NOMO-1 treated with DMSO at 0.1 percent for 48 hours (cell line): ENCODE measurements around the gene RAB11FIP5.
A peak's percentile ranks its signal among the peaks of the same experiment; 100 is the strongest.
"Not testable (repeated sequence)": the region's sequence is repeated elsewhere in the genome, so short reads cannot be mapped to it uniquely, and the experiment has no call there.

Experiments used
- DNase-seq: peaks from one replicate; lab custom pipeline; 2025; ENCODE audit not compliant: unreplicated experiment; lab: John Stamatoyannopoulos, UW

The RAB11FIP5 gene

DNA sequence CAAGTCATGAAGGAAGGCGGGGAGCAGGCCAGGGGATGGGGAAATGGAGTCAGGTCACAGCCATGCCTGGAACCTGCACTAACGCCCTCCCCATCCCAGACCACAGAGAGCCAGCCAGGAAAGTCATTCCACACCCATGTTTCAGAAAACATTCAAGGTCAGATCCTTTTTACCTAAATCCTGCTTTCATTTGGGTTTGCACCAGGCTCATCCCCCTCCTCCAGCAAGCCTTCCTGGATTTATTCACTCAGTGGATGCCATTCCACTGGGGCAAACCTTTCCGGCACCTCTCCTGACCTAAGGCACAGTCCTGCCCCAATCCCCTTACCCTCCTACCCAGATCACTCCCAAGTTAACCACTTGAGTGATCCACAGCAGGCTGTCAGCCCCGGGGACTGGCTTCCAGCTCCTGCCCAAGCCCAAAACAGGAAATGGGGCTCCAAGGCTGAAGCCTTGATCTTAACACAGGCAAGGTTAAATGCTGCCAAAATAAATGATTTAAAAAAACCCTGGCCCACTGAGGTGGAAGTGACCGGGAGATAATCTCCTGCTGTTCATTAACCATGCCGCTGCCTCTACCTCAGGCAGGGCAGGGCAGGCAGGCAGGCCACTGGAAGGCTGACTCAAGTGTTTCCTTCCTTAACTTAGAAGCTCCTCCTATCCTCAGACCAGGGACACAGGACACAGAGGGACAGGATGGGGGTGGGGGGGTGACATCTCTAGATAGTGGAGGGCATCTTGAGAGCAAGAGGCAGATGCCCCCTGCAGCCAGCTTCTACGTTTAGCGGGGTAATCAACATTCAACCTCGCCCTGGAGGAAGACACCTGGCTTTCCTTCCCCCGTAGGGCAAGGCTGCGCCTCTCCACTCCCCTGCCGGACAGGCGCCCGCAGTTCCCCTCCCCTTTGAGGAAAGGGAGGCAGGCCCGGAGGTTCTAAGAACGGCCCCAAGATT lies 1.4 kb downstream of the RAB11FIP5 start:
- DNase-seq, result peak; percentile 9

DNA sequence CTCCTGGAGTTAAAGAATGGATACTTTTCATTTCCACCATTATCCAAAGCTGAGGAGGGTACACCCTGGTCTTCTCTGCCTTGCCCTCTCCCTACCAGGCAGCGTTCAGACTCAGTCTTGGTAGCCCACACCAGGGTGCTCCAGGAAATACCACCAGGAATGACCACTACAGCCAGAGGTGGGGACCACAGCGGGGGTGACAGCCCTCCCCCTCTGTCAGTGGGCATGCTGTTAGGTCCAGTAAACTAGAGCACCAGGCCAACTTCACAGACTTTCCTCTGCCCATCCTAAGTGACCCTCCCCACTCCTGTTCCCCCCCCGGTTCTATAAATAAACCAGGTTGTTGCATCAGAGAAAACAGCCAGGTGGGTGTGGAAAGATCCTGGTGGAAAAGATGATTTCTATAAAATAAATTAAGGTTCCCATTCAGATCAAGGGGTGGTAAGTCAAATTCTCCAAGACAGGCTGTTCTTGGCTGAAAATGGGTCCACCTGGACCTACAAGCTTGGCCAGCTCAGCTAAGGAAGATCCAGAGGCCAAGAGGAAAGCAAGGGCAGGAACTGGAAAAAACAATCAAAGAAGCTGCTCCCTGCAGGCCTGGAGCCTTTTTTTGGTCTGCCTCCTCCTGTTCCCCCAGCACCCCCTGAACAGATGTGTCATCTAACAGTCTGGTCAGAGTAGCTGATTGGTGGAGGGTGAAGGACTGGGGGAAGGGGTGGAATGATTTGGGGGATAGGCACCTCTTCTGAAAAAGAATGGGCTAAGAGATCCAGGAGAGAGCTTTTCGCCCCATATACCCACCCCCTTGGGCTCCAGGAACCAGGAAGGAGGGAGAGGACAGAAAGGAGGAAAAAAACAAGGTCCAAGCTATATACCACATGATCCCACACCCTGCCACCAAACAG lies 2.3 kb downstream of the RAB11FIP5 start:
- no peak for DNase-seq

DNA sequence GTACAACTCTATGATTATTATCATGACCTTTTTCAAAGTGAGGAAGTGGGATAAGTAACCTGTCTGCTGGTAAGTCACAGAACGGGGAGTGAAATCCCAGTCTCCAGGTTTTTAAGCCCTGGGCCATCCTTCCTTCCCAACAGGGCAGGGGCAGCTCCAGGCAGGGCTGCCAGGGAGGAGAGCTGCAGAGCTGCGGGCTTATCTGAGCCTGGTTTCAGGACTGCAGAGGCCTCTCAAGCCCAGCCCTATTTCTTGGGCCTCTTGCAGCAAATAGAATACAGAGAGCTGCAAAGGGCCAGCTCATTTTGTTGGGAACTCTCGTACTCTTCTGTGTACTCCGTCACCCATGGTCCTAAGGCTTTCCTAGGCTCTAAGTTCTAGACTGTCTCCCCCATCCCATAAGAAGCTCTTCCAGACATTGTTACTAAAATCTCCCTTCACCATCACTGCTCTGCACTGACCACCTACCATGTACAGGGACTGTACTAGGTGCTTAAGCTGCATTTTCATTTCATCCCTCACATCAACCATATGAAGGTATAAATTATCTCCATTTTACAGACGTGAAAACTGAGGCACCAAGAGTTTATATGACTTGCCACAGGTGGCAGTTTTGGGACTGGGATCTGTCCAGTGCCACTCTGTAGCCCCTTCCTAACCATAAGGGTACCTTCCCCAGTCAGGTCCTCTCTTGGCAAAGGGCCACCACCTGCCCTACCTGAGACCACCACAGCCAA lies 3.1 kb downstream of the RAB11FIP5 start:
- DNase-seq, result no peak

DNA sequence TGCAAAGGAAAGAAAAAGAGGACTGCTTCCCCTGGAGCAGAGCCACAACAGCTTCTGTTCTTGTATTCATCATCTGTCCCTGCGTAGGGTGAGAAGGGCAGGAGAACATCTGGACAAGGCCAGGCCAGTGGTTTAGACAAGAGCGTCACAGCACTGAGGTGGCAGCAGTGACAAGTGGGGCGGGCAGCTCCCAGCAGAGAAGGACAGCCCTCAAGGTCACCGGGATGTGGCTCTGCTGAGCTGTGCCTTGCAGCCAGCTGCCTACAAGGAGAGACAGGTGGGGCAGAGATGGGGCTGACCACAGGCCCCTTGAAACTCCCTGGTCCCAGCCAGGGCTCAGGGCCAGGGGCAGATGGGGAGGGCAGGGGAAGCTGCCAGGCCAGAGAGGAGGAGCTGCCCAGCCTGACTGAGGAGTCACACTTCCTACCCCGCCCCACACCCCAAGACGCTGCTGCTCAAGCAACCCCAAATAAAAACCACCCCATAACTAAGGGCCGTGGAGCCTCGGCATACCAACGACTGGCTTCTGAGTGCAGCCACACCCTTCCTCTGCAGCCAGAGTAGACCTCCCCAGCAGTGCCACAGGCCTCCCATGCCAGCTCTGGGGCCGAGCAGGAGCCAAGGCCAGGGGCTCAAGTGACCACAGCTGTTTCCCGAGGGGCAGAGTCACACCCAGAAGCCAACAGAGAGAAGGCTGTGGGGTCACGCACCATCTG lies 5.4 kb downstream of the RAB11FIP5 start:
- no peak for DNase-seq

DNA sequence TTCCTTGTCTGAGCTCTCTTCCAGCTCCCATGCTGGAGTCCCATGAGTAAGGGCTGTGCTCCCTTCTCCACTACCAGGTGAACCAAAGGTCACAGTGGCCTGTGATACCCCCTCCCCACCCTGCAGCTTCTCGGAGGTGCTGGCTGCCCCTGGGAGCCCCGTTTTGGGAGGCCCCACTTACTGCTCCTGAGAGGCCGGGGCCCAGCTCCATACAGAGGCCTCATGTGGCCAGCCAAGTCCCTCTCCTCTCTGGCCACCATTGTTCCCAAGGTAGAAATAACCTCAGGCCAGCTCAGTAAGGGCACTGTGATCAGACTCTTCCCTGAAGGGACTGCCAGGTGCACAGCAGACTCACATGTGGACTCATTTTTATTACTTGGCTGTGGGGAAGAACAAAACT lies 6.0 kb downstream of the RAB11FIP5 start:
- DNase-seq, result no peak

DNA sequence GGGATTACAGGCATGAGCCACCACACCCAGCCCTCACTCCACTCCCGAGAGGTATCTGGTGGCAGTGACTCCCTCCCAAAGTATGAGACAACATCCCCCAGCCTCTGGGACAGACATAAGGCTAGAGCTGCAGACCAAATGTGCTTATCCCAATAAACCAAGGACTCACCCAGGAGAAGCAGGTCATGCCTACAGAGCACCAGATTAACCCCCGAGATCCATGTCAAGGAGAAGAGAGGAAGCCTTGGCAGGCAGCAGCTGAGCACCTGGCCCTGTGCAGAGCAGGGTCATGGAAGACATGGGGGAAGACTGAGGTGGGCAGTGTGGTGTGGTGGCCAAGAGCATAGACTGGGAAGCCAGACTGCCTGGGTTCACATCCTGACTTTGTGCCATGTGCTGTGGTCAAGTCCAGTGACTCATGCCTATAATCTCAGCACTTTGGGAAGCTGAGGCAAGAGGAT lies 7.2 kb downstream of the RAB11FIP5 start:
- no peak for DNase-seq

DNA sequence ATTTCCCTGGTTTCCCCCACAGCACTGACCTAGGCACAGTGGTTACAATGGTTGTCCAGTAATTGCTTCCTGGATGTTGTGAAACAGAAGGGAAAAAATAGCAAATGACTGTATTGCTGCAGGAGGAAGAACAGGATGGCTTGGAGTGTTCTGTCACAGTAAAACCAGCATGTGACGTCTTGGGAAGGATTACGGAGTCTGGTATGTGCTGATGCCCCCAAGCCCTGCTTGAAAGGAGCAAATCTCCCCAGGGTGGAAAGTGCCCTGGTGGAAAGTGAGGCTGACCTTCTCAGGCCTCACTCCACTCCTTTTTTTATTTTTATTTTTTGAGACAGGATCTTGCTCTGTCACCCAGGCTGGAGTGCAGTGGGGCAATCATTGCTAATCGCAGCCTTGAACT lies 7.8 kb downstream of the RAB11FIP5 start:
- no peak for DNase-seq

DNA sequence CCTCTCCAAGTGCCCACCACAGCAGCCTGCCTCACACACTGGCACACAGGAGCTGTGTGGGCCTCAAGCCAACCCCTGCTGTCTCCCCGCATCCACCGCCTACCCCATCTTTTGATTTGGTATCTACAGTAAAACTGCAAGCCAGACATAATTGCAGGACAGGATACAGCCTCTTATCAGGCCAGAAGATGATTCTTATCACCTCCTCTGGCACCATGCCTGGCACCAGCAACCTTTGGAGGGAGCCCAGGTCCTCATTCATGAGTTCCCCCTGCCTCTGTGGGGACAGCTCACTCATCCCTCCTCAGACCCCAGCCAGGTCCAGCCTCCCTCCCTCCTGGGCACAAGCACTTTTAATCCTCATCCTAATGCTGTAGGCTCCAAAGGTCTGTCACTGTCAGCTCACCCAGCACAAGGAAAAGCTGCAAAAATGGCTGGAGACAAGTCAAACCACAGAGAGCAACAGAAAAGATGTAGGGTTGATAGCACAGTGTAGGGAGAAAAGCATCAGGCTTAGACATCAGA lies 9.7 kb downstream of the RAB11FIP5 start:
- no peak for DNase-seq

DNA sequence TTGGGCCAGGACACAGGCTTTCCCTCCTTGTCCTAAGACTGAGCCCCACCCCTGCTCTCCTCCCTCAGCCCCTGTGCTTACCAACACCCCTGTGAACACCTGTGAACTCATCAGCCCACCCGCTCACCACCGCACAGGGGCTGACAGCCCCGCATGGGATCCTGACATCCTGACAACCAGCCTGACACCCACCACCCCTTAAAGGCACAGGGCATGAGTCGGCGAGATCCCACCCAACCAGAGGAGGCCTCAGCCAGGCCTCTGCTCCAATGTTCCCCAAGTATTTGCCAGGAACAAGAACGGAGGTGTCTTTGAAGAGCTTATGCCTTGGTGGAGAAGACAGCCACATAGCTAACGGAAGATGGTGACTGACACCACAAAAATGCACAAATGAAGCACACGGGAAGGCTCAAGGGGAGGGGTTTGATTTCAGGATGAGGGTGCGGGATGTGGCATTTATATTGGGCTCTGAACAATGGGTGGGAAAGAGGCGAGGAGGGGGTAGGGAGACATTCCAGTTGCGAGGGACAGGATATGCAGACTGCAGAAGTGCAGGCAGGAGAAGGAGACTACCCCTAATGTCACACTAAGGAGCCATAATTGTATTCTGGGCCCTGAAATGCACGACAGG lies 11.0 kb downstream of the RAB11FIP5 start:
- DNase-seq, result no peak

DNA sequence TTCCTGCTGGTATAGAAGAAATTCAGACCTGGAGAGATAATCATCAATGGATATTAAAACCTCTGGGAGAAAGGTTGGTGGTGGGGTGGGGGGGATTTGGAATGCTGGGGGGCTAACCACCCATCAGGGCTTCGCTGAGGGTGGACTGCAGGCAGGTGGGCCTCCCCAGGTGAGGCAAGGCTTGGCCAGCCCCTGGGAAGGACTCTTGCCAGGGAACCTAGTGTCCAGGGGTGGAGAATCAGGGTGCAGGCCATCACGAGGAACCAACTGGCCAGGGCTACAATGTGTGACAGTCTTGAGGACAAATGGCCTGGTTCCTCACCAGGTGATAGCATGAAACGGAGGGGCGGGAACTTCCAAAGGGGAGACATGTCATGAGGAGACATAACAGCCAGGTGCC lies 11.8 kb downstream of the RAB11FIP5 start:
- DNase-seq, result no peak

DNA sequence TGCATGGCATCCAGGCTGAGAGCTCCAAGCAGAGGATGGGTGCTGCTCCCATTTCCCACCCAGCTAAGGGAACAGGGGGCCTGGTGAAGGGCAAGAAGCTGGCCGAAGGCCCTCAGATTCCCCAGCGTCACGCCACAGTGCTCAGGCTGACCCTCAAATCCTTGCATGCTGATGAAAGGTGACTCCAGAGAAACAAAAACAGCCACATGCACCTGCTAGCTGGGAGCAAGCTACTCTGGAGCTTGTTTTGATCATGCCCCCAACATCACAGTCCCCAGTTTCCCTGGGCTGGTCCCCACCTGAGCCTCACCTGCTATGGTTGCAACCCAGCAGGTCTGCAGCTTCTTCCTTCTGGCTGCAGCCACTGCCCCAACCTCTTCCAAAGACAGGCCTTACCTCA lies 13.3 kb downstream of the RAB11FIP5 start:
- no peak for DNase-seq

DNA sequence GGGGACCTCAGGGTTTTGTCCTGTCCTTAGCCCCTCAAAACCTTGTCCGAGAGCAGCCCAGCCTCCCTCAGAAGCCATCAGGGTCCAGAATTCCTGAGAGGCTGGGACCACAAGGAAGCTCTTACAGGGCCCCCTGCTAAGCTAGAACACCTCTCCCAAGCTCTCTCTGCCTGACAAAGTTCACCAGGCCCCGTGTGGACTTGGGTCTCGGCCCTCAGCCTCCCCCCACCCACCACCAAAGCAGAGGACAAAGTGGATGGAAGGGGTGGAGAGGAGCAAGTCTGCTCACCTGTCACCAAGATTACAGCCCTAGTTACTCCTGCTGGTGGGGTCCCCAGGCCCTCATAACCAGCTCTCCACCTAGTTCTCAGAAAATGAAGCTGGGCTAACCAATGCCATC lies 16.8 kb downstream of the RAB11FIP5 start:
- no peak for DNase-seq

DNA sequence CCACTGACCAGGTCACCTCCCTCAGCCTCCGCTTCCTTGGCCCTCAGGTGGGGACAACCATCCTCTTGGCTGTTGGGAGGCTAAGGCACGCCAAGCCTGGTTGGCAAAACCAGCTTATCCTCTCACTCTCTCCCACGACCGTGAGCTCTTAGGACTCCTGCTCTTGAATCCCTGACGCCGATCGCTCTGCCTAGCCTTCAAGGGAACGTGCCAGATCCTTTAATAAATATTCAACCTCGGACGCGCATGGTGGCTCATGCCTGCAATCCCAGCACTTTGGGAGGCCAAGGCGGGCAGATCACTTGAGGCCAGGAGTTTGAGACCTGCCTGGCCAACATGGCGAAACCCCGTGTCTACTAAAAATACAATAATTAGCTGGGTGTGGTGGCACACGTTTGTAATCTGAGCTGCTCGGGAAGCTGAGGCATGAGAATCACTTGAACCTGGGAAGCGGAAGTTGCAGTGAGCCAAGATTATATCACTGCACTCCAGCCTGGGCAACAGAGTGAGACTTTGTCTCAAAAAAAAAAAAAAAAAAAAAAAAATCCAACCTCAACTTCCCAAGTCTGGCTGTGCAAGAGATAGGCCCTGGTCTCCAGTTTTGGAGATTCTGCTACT lies 19.0 kb downstream of the RAB11FIP5 start:
- DNase-seq, result not testable (repeated sequence)

DNA sequence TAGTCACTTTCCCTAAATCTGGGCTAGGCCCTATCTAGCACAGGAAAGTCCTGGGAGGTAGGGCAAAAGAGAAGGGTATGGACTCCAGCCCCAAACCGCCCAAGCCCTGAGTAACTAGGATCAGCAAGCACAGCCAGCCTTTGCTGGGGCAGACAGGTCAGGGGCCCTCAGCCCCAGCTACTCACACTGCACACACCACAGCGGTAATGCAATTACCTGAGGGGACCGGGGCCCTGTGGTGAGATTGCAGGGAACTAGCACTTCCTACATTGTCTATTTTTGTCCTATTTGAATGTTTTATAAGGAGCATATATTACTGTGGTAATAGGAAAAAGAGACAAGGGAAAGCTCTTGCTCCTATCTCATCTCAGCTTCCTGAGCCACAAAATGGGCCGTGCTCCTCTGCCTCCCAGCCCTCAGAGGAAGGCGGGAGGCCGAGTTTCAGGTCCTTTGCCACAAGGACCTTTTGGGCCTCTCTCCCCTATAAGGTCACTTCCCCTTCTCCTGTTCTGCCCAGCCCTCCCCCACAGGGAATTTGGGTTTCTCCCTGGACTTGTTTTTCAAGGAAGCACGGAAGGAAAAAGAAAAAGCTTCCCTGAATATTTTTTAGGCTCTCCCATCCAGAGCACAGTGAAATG lies 20.5 kb downstream of the RAB11FIP5 start:
- DNase-seq, result peak; percentile 9

DNA sequence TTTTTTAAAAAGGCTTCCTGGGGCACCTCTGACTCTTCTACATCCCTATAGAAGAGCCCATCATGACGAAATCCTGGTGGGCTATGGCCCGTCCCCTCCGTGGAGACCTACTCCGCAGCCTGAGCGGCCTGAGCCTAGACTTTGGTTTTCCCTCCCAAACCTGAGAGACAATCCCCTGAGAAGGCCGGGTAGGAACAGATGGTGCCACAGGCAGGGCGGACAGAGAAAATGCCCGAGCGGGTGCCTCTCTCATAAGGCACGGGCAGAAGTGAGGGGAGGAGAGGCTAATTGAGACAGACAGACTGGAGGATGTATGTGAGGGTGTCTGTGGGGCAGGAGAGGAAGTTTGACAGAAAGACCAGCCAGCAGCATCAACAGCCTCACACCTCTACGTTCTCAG lies 21.1 kb downstream of the RAB11FIP5 start:
- no peak for DNase-seq

DNA sequence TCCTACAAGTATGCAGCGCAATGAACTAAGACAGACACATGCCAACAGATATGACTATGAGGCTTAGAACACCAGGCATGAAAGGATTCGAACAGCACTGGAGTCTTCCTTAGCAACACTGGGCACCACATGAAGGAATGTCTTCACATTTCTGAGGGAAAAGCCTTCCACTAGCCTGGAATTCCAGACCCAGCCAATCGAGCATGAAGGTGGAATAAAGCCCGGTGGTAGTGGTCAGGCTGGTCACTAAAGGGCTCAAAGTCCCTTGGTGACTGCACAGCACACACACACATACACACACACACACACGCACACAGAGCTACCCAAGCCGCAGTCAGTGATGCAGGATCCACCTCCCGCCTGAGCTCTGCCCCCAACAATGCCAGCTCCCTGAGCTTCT lies 21.6 kb downstream of the RAB11FIP5 start:
- no peak for DNase-seq

DNA sequence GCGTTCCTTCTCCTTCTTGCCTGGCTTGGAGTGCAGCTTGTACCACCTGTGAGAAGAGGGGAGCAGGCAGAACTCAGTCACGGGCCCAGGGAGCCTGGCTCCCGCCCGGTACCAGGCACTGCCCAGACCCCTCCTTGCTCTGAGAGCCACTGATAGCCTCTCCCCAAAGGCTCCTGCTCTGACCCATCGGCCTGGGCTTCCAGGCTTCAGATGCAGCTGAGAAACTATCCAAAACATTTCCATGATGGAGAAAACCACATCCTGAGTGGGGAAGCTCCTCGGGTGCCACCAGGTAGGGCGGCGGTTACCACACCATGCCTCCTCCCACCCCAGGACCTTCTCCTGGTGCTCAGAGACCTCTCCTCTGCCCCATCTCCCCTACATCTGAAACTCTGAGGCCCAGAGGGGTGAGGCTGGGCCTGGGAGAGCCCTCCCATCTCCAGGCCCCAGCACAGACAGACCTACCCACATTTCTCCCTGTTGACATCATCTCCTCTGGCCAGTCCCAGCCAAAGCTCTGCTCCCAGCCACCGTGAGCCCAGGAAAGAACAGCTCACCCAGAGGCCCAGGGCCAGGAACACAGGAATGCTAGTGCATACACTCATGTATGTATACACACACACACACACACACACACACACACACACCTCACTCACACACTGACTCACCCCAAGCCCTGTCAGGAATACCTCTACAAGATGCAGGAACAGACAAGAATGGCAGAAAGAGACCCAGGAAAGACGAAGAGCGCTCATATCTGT lies 23.3 kb downstream of the RAB11FIP5 start:
- no peak for DNase-seq

DNA sequence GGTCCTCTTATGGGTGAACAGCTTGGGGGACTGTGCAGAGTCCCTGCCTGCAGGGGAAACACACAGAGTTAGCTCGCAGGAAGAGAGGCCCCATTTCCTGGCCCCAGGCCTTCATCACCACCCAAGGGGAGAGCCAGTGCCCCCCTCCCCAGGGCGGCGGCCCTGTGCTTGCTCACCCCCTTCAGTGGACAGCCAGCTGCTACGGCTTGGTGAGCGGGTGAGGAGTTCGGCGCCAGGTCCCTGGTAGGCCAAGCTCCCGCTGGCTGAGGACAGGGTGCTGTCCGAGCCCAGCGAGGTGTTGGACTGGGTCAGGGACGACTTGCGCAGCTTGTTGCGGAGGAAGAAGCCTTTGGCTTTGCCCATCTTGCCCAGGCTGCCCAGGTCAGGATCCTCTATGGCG lies 24.0 kb downstream of the RAB11FIP5 start:
- no peak for DNase-seq
